Aorta (tissue), 5 donors: ENCODE measurements around the gene MYCN. TPM values are rescaled to one million over a fixed set of nuclear protein-coding genes. Genes with fewer than 3 reads are reported as not detected.

Experiments used
- ATAC-seq: fragments of 200-7000 bp; cut with Tn5 transposase; one replicate; pipeline ENCODE4 v1.9.1; 2022; ENCODE audit warnings: moderate library complexity; ENCODE audit not compliant: low FRiP score
- DNase-seq, 2 donors: peaks; one replicate each; pipeline ENCODE4 v3.0.0-alpha.2; 2020
- H3K27ac ChIP-seq, 2 donors: one replicate each; pipeline ENCODE4 v1.5.1; 2013; ENCODE audit warnings: low read length in 2 of 2, mild to moderate bottlenecking in 2 of 2, moderate library complexity in 2 of 2, control low read depth in 1 of 2, inconsistent platforms in 1 of 2, low read depth in 1 of 2
- H3K27me3 ChIP-seq, 2 donors: one replicate each; pipeline ENCODE4 v1.6.1; 2013; ENCODE audit warnings: control low read depth in 1 of 2, low read length in 1 of 2, mild to moderate bottlenecking in 1 of 2, moderate library complexity in 1 of 2; ENCODE audit not compliant: insufficient read depth in 2 of 2, control insufficient read depth in 1 of 2
- H3K36me3 ChIP-seq, 2 donors: one replicate each; pipeline ENCODE4 v1.6.1; 2013; ENCODE audit warnings: control low read depth in 1 of 2, low read length in 1 of 2, mild to moderate bottlenecking in 1 of 2; ENCODE audit not compliant: insufficient read depth in 2 of 2, control insufficient read depth in 1 of 2
- H3K4me1 ChIP-seq, 2 donors: one replicate each; pipeline ENCODE4 v1.6.1; 2013; ENCODE audit warnings: low read length in 2 of 2, control low read depth in 1 of 2, mild to moderate bottlenecking in 1 of 2, moderate library complexity in 1 of 2; ENCODE audit not compliant: insufficient read depth in 2 of 2, control insufficient read depth in 1 of 2
- H3K4me3 ChIP-seq, 2 donors: one replicate each; pipeline ENCODE4 v1.5.1; 2013; ENCODE audit warnings: low read length in 2 of 2, control low read depth in 1 of 2, mild to moderate bottlenecking in 1 of 2
- H3K9me3 ChIP-seq: one replicate; pipeline ENCODE4 v1.6.1; 2013; ENCODE audit warnings: mild to moderate bottlenecking, low read length; ENCODE audit not compliant: control insufficient read depth
- WGBS, 2 donors: extraction: QIAGEN DNeasy Blood & Tissue Kit; methylation state at CpG; one replicate each; pipeline ENCODE4 v1.1.7; 2013; 5-methylcytosine and 5-hydroxymethylcytosine counted together
- intact Hi-C, 2 donors: fragments of 100-400 bp; cut with DNase I; formaldehyde crosslinking; loops; one replicate each; pipeline versions ENCODE4 v1.14.2 to v1.15.0; 2022
- polyA plus RNA-seq, 2 donors: library from polyadenylated mRNA; stranded (reverse); fragments of 200-250 nt; gene quantifications; one replicate each; pipeline ENCODE4 v1.2.3, GENCODE V29; 2013
- total RNA-seq, 2 donors: library from RNA; stranded (reverse); fragmentation: NEBNext Ultra II Directional; extraction: Animal tissue kit (Norgen Biotek cat#: 25700); gene quantifications; one replicate each; pipeline ENCODE4 v1.2.1, GENCODE V29; 2021
- donor health status: healthy with polysubstance abuse.
- donor health status: Bipolar disorder and iron deficiency.
- donor health status: DM: no; HTN: no; CAD: no.
- donor health status: DM: no; HTN: no; CAD: no.
- donor health status: DM: yes; HTN: yes; CAD: no.

The MYCN gene
- total and polyA plus RNA-seq, 4 donors, result 0.26 to 2.1 (median 0.45) TPM; not detected in 1

GRCh38 chr2:15967415-15968279 lies 27.3 kb downstream of the MYCN start:
- 85 to 87% methylated on average over 10 of the region's 10 CpGs for WGBS, 2 donors
- Histone ChIP-seq H3K9me3 (no peaks in the 10 kb centered on the region), H3K4me1 (no peaks in the 10 kb centered on the region), H3K27me3 (no peaks in the 10 kb centered on the region), H3K36me3 (no peaks in the 10 kb centered on the region), H3K27ac (no peak overlapping the region), H3K4me3 (no peak overlapping the region)
- no peak for ATAC-seq
- DNase-seq, result no peak
- intact Hi-C loops, result no loop called here

DNA sequence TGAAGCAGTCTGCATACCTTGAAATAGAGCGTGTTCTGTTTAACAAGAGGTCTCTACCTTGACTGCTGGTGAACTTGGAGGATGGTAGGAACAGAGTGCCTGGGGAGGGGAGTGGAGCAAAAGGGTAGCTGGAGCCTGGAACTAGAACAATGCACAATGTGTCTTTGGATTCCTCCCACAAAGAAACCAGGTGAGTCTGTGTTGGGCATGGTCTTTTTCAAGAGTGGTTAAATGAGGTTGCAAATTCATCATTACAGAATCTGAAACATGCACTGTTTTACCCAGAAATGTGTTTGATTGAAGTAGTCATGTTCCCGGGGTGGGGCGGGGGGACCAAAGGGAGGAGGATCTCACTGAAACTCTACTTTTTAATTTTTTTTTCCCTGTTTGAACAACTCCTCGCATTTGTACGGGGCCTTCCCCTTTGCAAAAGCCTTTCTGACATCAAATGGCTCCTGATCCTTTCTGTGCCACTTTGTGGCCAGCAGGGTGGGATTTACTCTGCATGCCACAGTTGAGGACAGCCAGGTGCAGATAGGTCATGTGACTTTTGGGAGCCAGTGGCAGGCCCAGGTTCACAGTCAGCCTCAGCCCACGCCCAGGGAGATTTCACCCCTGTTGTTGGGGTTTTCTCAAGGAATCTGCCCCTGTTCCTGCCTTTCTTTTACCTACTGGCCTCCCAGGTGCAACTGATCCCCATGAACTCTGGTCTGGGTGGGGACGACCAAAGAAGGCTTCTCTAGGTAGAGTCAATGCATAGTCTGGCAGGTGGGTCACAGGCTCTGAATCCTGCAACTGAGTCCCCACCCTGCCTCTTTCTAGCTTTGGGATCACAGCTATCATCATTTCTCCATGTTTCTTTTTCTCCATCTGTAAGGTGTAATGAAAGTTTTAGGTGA lies 28.2 kb downstream of the MYCN start:
- no peak overlapping the region for H3K27ac ChIP-seq
- no peak overlapping the region for H3K4me3 ChIP-seq
- H3K4me1 ChIP-seq, result no peaks in the 10 kb centered on the region
- no peaks in the 10 kb centered on the region for H3K9me3 ChIP-seq
- no peaks in the 10 kb centered on the region for H3K36me3 ChIP-seq
- intact Hi-C loops, result no loop called here
- 88 to 89% methylated on average over 7 of the region's 7 CpGs for WGBS, 2 donors
- no peaks in the 10 kb centered on the region for H3K27me3 ChIP-seq
- DNase-seq (no peak), ATAC-seq (no peak)

DNA sequence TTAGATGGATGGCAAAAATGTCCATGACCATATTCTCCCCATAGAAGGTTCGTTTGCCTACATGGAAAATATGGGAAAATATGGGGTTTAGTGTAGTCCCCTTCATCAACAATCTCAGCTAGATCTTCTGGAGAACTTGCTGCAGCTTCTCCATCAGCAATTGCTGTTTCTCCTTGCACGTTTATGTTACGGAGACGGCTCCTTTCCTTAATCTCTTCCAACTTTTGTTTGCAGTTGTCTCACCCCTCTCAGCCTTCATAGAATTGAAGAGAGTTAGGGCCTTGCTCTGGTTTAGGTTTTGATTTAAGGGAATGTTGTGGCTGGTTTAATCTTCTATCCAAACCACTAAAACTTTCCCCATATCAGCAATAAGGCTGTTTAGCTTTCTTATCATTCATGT lies 28.9 kb downstream of the MYCN start:
- H3K9me3 ChIP-seq, result no peaks in the 10 kb centered on the region
- intact Hi-C loops, result no loop called here
- ATAC-seq (no peak), DNase-seq (no peak)
- H3K4me3 ChIP-seq, result no peak overlapping the region
- 68 to 71% methylated on average over 4 of the region's 4 CpGs for WGBS, 2 donors
- no peak overlapping the region for H3K27ac ChIP-seq
- no peaks in the 10 kb centered on the region for H3K4me1 ChIP-seq
- no peaks in the 10 kb centered on the region for H3K27me3 ChIP-seq
- H3K36me3 ChIP-seq, result no peaks in the 10 kb centered on the region

DNA sequence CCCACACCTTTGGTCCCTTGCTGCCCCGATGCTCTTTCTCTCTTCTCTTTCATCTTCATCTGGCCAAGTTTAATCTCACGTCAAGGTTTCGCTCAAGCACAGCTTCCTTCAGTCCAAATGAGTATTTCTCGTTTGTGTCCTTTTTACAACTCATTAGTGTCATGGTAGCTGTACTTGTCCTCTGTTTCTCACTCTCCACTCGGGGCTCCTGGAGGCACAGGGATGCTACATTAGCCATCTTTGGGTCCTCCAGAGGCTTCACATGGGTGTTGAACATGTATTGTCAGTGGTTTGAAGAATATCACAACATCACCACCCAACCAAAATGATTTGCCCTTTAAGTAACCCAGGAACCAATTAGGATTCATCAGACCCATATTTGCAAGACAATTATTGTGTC lies 30.4 kb downstream of the MYCN start:
- DNase-seq (no peak), ATAC-seq (no peak)
- H3K36me3 ChIP-seq, result no peaks in the 10 kb centered on the region
- no peaks in the 10 kb centered on the region for H3K9me3 ChIP-seq
- no peak overlapping the region for H3K4me3 ChIP-seq
- H3K27ac ChIP-seq, result no peak overlapping the region
- intact Hi-C loops, result no loop called here
- no peaks in the 10 kb centered on the region for H3K27me3 ChIP-seq
- no peaks in the 10 kb centered on the region for H3K4me1 ChIP-seq
- WGBS, 2 donors, result 79 to 81% methylated on average over 5 of the region's 5 CpGs

- DNase-seq, result no peak
- WGBS, 2 donors, result 39 to 45% methylated on average over 7 of the region's 7 CpGs
- H3K4me3 ChIP-seq, result no peak overlapping the region
- no peaks in the 10 kb centered on the region for H3K4me1 ChIP-seq
- intact Hi-C loops, result no loop called here
- H3K9me3 ChIP-seq, result no peaks in the 10 kb centered on the region
- no peak for ATAC-seq
- H3K27ac ChIP-seq, result no peak overlapping the region
- H3K27me3 ChIP-seq, result no peaks in the 10 kb centered on the region
- H3K36me3 ChIP-seq, result no peaks in the 10 kb centered on the region
These were observed 31.0 kb downstream of the MYCN start for GRCh38 chr2:15971351-15971750.

DNA sequence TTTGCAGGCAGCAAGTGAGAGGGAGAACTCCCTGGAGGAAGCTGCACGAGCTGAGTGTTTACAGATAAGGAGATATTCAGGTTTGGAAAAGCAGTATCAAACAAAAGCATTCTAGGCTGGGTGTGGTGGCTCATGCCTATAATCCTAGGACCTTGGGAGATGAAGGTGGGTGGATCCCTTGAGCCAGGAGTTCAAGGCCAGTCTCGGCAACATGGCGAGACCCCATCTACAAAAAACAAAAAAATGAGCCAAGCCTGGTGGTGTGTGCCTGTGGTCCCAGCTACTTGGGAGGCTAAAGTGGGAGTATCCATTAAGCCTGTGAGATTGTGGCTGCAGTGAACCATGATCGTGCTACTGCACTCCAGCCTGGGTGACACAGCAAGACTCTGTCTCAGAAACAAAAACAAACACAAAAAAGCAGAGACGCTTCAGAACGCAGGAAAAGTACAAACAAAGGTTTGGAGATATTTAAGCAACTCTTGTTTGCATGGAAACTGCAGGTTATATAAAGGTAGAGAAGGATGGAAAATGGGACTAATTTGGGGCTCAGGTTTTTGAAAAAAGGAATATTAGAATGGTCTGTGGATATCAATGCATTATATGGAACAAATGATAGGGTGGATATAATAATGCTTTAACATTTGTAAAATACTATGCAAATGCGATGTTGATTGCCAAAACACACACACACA lies 31.6 kb downstream of the MYCN start:
- no peaks in the 10 kb centered on the region for H3K4me1 ChIP-seq
- H3K4me3 ChIP-seq, result no peak overlapping the region
- no peaks in the 10 kb centered on the region for H3K36me3 ChIP-seq
- H3K9me3 ChIP-seq, result no peaks in the 10 kb centered on the region
- 54 to 60% methylated on average over 7 of the region's 7 CpGs for WGBS, 2 donors
- no peak for DNase-seq
- H3K27ac ChIP-seq, result no peak overlapping the region
- ATAC-seq, result no peak
- intact Hi-C loops, result no loop called here
- H3K27me3 ChIP-seq, result no peaks in the 10 kb centered on the region

- WGBS, 2 donors, result 63 to 70% methylated on average over 7 of the region's 7 CpGs
- Histone ChIP-seq H3K9me3 (no peaks in the 10 kb centered on the region), H3K4me3 (no peak overlapping the region), H3K4me1 (no peaks in the 10 kb centered on the region), H3K36me3 (no peaks in the 10 kb centered on the region), H3K27me3 (no peaks in the 10 kb centered on the region), H3K27ac (no peak overlapping the region)
- no peak for DNase-seq
- no peak for ATAC-seq
- intact Hi-C loops, result no loop called here
These were observed 33.4 kb downstream of the MYCN start for GRCh38 chr2:15973481-15974401.
